Activated CD4-positive, alpha-beta T cell treated with anti-CD3 and anti-CD28 coated beads for 36 hours (primary cell): Measurements from ENCODE around the gene ERCC1. TPM values are rescaled to one million over a fixed set of nuclear protein-coding genes. Genes with fewer than 3 reads are reported as not detected.

Experiments
- ATAC-seq: fragments of 200-7000 bp; cut with Tn5 transposase; one replicate; pipeline ENCODE4 v1.10.0; 2021; ENCODE audit warnings: mild to moderate bottlenecking, moderate library complexity
- CTCF ChIA-PET: fragments of 350-600 bp; sonication (Branson Sonifier 250); formaldehyde crosslinking; loops from one replicate; lab custom pipeline; 2021; ENCODE audit warnings: antibody characterized with exemption; lab: Charles Lee
- POLR2A ChIA-PET: fragments of 350-600 bp; sonication (Branson Sonifier 250); formaldehyde crosslinking; loops from one replicate; lab custom pipeline; 2021; ENCODE audit warnings: antibody characterized with exemption, inconsistent platforms; lab: Charles Lee
- DNase-seq: peaks from one replicate; pipeline ENCODE4 v3.0.0-alpha.2; 2020
- H3K27ac Mint-ChIP-seq: one replicate; pipeline ENCODE4 v1.8.0; 2021; ENCODE audit warnings: mixed read lengths
- H3K27me3 Mint-ChIP-seq: one replicate; pipeline ENCODE4 v1.8.0; 2021; ENCODE audit warnings: mixed read lengths
- H3K36me3 Mint-ChIP-seq: one replicate; pipeline ENCODE4 v1.8.0; 2021; ENCODE audit warnings: low read depth, mixed read lengths
- H3K4me1 Mint-ChIP-seq: one replicate; pipeline ENCODE4 v1.8.0; 2021; ENCODE audit warnings: mixed read lengths
- H3K4me3 Mint-ChIP-seq: one replicate; pipeline ENCODE4 v1.8.0; 2021; ENCODE audit warnings: mild to moderate bottlenecking, moderate library complexity, mixed read lengths
- H3K9me3 Mint-ChIP-seq: one replicate; pipeline ENCODE4 v1.8.0; 2021; ENCODE audit warnings: low read depth, mixed read lengths
- intact Hi-C, 2 experiments: fragments of 100-400 bp; cut with DNase I in 1 of 2; cut with micrococcal nuclease in 1 of 2; formaldehyde crosslinking; loops; one replicate each; pipeline versions ENCODE4 v1.14.2 to v1.15.1; 2022 to 2024; cut with DNase I, micrococcal nuclease
- total RNA-seq, 2 experiments: library from RNA; stranded (reverse); gene quantifications; one replicate each; pipeline ENCODE4 v1.2.3, GENCODE V29; 2021

The ERCC1 gene
- total RNA-seq, 2 experiments from 2014 or later = 58.1 to 71.8 TPM

- H3K4me1 Mint-ChIP-seq = peaks cover 29% of the 10 kb centered on the region
- H3K4me3 Mint-ChIP-seq = peak overlapping the region; percentile 78
- H3K27me3 Mint-ChIP-seq = peaks cover 11% of the 10 kb centered on the region
- ATAC-seq = no peak
- H3K36me3 Mint-ChIP-seq = peaks cover 25% of the 10 kb centered on the region
- ChIA-PET CTCF (interaction anchor here (0.6 to 4.8 kb wide), 13 partner anchors 10 to 174 kb away, joined by 3 to 57 read pairs (median 3); no protein-coding TSS in a partner anchor), POLR2A (interaction anchor here (0.6 to 3.3 kb wide), 16 partner anchors 9 to 831 kb away, joined by 3 to 26 read pairs (median 5); partner anchors contain the start of gene QPCTL)
- H3K27ac Mint-ChIP-seq = peak overlapping the region; percentile 86
- DNase-seq = peak; percentile 61
- intact Hi-C loops = loop anchor here (2.0 to 5.0 kb wide), 5 partner anchors 39 to 1644 kb away; partner anchors contain the start of genes CLPTM1 (in 1 of the 2), MARK4 (in 1 of the 2), RELB (in 1 of the 2) and VASP (in 1 of the 2)
- no peaks in the 10 kb centered on the region for H3K9me3 Mint-ChIP-seq
Observed at GRCh38 chr19:45468159-45468651, 44.5 kb upstream of the ERCC1 start.

- ATAC-seq = peak; percentile 24
- ChIA-PET POLR2A (interaction anchor here (0.6 to 3.3 kb wide), 18 partner anchors 9 to 832 kb away, joined by 3 to 26 read pairs (median 4); partner anchors contain the start of genes QPCTL and SNRPD2), CTCF (interaction anchor here (0.6 to 4.8 kb wide), 14 partner anchors 9 to 290 kb away, joined by 3 to 57 read pairs (median 4); partner anchors contain the start of gene TRAPPC6A)
- Mint-ChIP-seq H3K27me3 (peaks cover 7% of the 10 kb centered on the region), H3K27ac (peak within 1 kb of the TSS; percentile 86), H3K4me1 (peaks cover 26% of the 10 kb centered on the region), H3K9me3 (no peaks in the 10 kb centered on the region), H3K36me3 (peaks cover 20% of the 10 kb centered on the region), H3K4me3 (peak within 1 kb of the TSS; percentile 78)
- peak; percentile 96 for DNase-seq
- intact Hi-C loops = loop anchor here (1.0 to 5.0 kb wide), 9 partner anchors 12 to 1645 kb away; partner anchors contain the start of genes CLPTM1 (in 1 of the 2), MARK4 (in 1 of the 2), RELB (in 1 of the 2) and VASP (in 1 of the 2)
Observed at GRCh38 chr19:45467456-45468158, 43.9 kb upstream of the ERCC1 start, which contains the start of gene FOSB. TSS of gene FOSB (plus strand) at chr19:45467996. CDS start at chr19:45468587, 591 bp downstream.

GRCh38 chr19:45467115-45467455 lies 43.4 kb upstream of the ERCC1 start:
- intact Hi-C loops = loop anchor here (1.0 to 5.0 kb wide), 6 partner anchors 12 to 1645 kb away; partner anchors contain the start of genes RELB (in 1 of the 2) and ZC3H4 (in 1 of the 2)
- Mint-ChIP-seq H3K36me3 (peaks cover 16% of the 10 kb centered on the region), H3K27me3 (peaks cover 6% of the 10 kb centered on the region), H3K9me3 (no peaks in the 10 kb centered on the region), H3K4me3 (peak overlapping the region; percentile 78), H3K27ac (peak overlapping the region; percentile 31), H3K4me1 (peaks cover 25% of the 10 kb centered on the region)
- CTCF ChIA-PET = interaction anchor here (0.6 to 4.8 kb wide), 9 partner anchors 12 to 289 kb away, joined by 3 to 57 read pairs (median 4); partner anchors contain the start of gene TRAPPC6A
- ATAC-seq (no peak), DNase-seq (no peak)
- POLR2A ChIA-PET = interaction anchor here (0.6 to 3.3 kb wide), 11 partner anchors 9 to 233 kb away, joined by 3 to 26 read pairs (median 4); partner anchors contain the start of gene SNRPD2

- ChIA-PET CTCF (interaction anchor here (1.0 to 1.3 kb wide), 2 partner anchors 8 to 14 kb away, joined by 4 to 9 read pairs; no protein-coding TSS in a partner anchor), POLR2A (no interaction called here)
- no peak for DNase-seq
- Mint-ChIP-seq H3K4me1 (peaks cover 10% of the 10 kb centered on the region), H3K27me3 (no peaks in the 10 kb centered on the region), H3K27ac (no peak overlapping the region), H3K9me3 (no peaks in the 10 kb centered on the region), H3K4me3 (no peak overlapping the region), H3K36me3 (no peaks in the 10 kb centered on the region)
- no peak for ATAC-seq
- intact Hi-C loops = loop anchor here in 1 of 2 experiments (5.0 kb wide), 2 partner anchors 463 to 1647 kb away; partner anchors contain the start of genes RELB and ZC3H4
Observed at GRCh38 chr19:45464852-45465441, 41.2 kb upstream of the ERCC1 start.

GRCh38 chr19:45464274-45464673 lies 40.6 kb upstream of the ERCC1 start:
- Mint-ChIP-seq H3K27me3 (no peaks in the 10 kb centered on the region), H3K4me3 (no peak overlapping the region), H3K27ac (no peak overlapping the region), H3K36me3 (no peaks in the 10 kb centered on the region), H3K9me3 (no peaks in the 10 kb centered on the region), H3K4me1 (peaks cover 6% of the 10 kb centered on the region)
- ChIA-PET POLR2A (no interaction called here), CTCF (interaction anchor here (1.0 kb wide), 1 partner anchor 14 kb away, joined by 4 read pairs; no protein-coding TSS in a partner anchor)
- ATAC-seq (no peak), DNase-seq (no peak)
- intact Hi-C loops = no loop called here

- Mint-ChIP-seq H3K9me3 (no peaks in the 10 kb centered on the region), H3K27me3 (no peaks in the 10 kb centered on the region), H3K4me3 (no peak overlapping the region), H3K36me3 (no peaks in the 10 kb centered on the region), H3K27ac (no peak overlapping the region), H3K4me1 (peaks cover 5% of the 10 kb centered on the region)
- ATAC-seq (no peak), DNase-seq (no peak)
- intact Hi-C loops = no loop called here
- CTCF ChIA-PET = interaction anchor here (0.5 to 0.9 kb wide), 2 partner anchors 23 to 324 kb away, joined by 3 to 5 read pairs; no protein-coding TSS in a partner anchor
- POLR2A ChIA-PET = no interaction called here
Observed at GRCh38 chr19:45463241-45463640, 39.5 kb upstream of the ERCC1 start.

- ChIA-PET CTCF (interaction anchor here (0.7 to 1.6 kb wide), 4 partner anchors 22 to 96 kb away, joined by 3 to 7 read pairs (median 4); no protein-coding TSS in a partner anchor), POLR2A (no interaction called here)
- Mint-ChIP-seq H3K27me3 (no peaks in the 10 kb centered on the region), H3K27ac (no peak overlapping the region), H3K9me3 (no peaks in the 10 kb centered on the region), H3K4me3 (no peak overlapping the region), H3K4me1 (no peaks in the 10 kb centered on the region), H3K36me3 (no peaks in the 10 kb centered on the region)
- intact Hi-C loops = no loop called here
- ATAC-seq = no peak
- DNase-seq = no peak
Observed at GRCh38 chr19:45462174-45462573, 38.5 kb upstream of the ERCC1 start.

- Mint-ChIP-seq H3K4me1 (peaks cover 7% of the 10 kb centered on the region), H3K36me3 (no peaks in the 10 kb centered on the region), H3K27me3 (no peaks in the 10 kb centered on the region), H3K9me3 (no peaks in the 10 kb centered on the region), H3K4me3 (no peak overlapping the region), H3K27ac (no peak overlapping the region)
- ChIA-PET POLR2A (no interaction called here), CTCF (interaction anchor here (1.0 to 1.6 kb wide), 3 partner anchors 18 to 62 kb away, joined by 3 to 5 read pairs (median 4); no protein-coding TSS in a partner anchor)
- intact Hi-C loops = no loop called here
- no peak for ATAC-seq
- no peak for DNase-seq
Observed at GRCh38 chr19:45460807-45461347, 37.2 kb upstream of the ERCC1 start.

GRCh38 chr19:45457776-45458175 lies 34.1 kb upstream of the ERCC1 start:
- ChIA-PET CTCF (interaction anchor here (1.4 kb wide), 1 partner anchor 11 kb away, joined by 4 read pairs; the partner anchor contains the start of gene FOSB), POLR2A (no interaction called here)
- Mint-ChIP-seq H3K27ac (no peak overlapping the region), H3K36me3 (no peaks in the 10 kb centered on the region), H3K4me3 (no peak overlapping the region), H3K9me3 (no peaks in the 10 kb centered on the region), H3K4me1 (peaks cover 14% of the 10 kb centered on the region), H3K27me3 (no peaks in the 10 kb centered on the region)
- ATAC-seq (no peak), DNase-seq (no peak)
- intact Hi-C loops = no loop called here

- ATAC-seq = no peak
- POLR2A ChIA-PET = interaction anchor here (1.2 to 1.4 kb wide), 2 partner anchors 11 to 13 kb away, joined by 5 to 6 read pairs; partner anchors contain the start of gene FOSB
- no peak for DNase-seq
- Mint-ChIP-seq H3K4me1 (peaks cover 17% of the 10 kb centered on the region), H3K36me3 (no peaks in the 10 kb centered on the region), H3K4me3 (no peak overlapping the region), H3K27me3 (no peaks in the 10 kb centered on the region), H3K27ac (no peak overlapping the region), H3K9me3 (no peaks in the 10 kb centered on the region)
- CTCF ChIA-PET = interaction anchor here (0.8 to 1.6 kb wide), 4 partner anchors 9 to 23 kb away, joined by 3 to 11 read pairs (median 6); partner anchors contain the start of gene FOSB
- intact Hi-C loops = no loop called here
Observed at GRCh38 chr19:45456500-45456815, 32.7 kb upstream of the ERCC1 start.
